Panc1 (cell line): ENCODE measurements around the gene MRPS22. TPM values are rescaled to one million over a fixed set of nuclear protein-coding genes. Genes with fewer than 3 reads are reported as not detected.
A peak's percentile ranks its signal among the peaks of the same experiment; 100 is the strongest.
"Not testable (repeated sequence)": the region's sequence is repeated elsewhere in the genome, so short reads cannot be mapped to it uniquely, and the experiment has no call there.

Experiments used
- ATAC-seq: fragments of 200-7000 bp; cut with Tn5 transposase; 2 replicates; pipeline ENCODE4 v1.9.1; 2020; ENCODE audit warnings: mild to moderate bottlenecking, moderate library complexity
- BruUV-seq: library from RNA; stranded (reverse); fragments of 400-500 nt; replicated peaks from 2 replicates; lab custom pipeline; 2021; lab: Mats Ljungman, UMichigan
- CTCF ChIA-PET: fragments of 300-600 bp; sonication (Branson Sonifier 250); formaldehyde crosslinking; loops from one replicate; lab custom pipeline; 2022; ENCODE audit warnings: antibody characterized with exemption; lab: Charles Lee
- POLR2A ChIA-PET: fragments of 300-600 bp; sonication (Branson Sonifier 250); formaldehyde crosslinking; loops from one replicate; lab custom pipeline; 2022; ENCODE audit warnings: antibody characterized with exemption; lab: Charles Lee
- DNase-seq: peaks from one replicate; pipeline ENCODE4 v3.0.0-alpha.2; 2010; ENCODE audit warnings: low read depth, low spot score
- H3K27ac ChIP-seq: 2 replicates; pipeline ENCODE4 v1.5.1; 2011; ENCODE audit warnings: mild to moderate bottlenecking, low read length, inconsistent platforms
- H3K27me3 ChIP-seq: fragments of 200-500 bp; sonication (Bioruptor generic); 2 replicates; pipeline ENCODE4 v1.6.0; 2014; ENCODE audit warnings: low read length, inconsistent platforms; ENCODE audit not compliant: control insufficient read depth, insufficient read depth
- H3K36me3 ChIP-seq: fragments of 200-500 bp; sonication (Bioruptor generic); 2 replicates; pipeline ENCODE4 v1.5.1; 2014; ENCODE audit warnings: inconsistent platforms, mild to moderate bottlenecking, low read length, moderate library complexity; ENCODE audit not compliant: control insufficient read depth, insufficient read depth
- H3K4me1 ChIP-seq: 2 replicates; pipeline ENCODE4 v1.5.1; 2011; ENCODE audit warnings: inconsistent platforms, mild to moderate bottlenecking, low read length, moderate library complexity; ENCODE audit not compliant: control insufficient read depth, insufficient read depth
- H3K4me3 ChIP-seq, 2 experiments: 2 replicates each; pipeline ENCODE4 v1.5.1; 2011 to 2012; ENCODE audit warnings: low read depth in 2 of 2, low read length in 2 of 2, mild to moderate bottlenecking in 2 of 2, inconsistent platforms in 1 of 2, moderate library complexity in 1 of 2
- H3K9me3 ChIP-seq: fragments of 200-500 bp; sonication (Bioruptor generic); 2 replicates; pipeline ENCODE4 v1.5.1; 2014; ENCODE audit warnings: low read depth, mild to moderate bottlenecking, inconsistent platforms, low read length, moderate library complexity; ENCODE audit not compliant: control insufficient read depth, insufficient read depth
- POLR2AphosphoS5 ChIP-seq: IDR thresholded peaks from 2 replicates; pipeline ENCODE4 v1.6.1; 2012; ENCODE audit warnings: mild to moderate bottlenecking, low read depth, low read length, moderate library complexity
- SIN3A ChIP-seq: IDR thresholded peaks from 2 replicates; pipeline ENCODE4 v1.6.1; 2012; ENCODE audit warnings: low read depth, mild to moderate bottlenecking, low read length, moderate library complexity, borderline replicate concordance; ENCODE audit not compliant: insufficient read depth
- TCF7L2 ChIP-seq: IDR thresholded peaks from 2 replicates; pipeline ENCODE4 v1.6.1; 2011; ENCODE audit warnings: mild to moderate bottlenecking, low read depth, low read length, inconsistent platforms
- in situ Hi-C: cut with HindIII; loops from 2 replicates; pipeline ENCODE4 v1.10.0; 2016; ENCODE audit warnings: low sequenced_read_pairs, low pct_unique_long_range_greater_than_20kb
- intact Hi-C: fragments of 100-400 bp; cut with micrococcal nuclease; formaldehyde crosslinking; loops from one replicate; pipeline ENCODE4 v1.10.0; 2022; ENCODE audit not compliant: unreplicated experiment
- total RNA-seq: library from RNA; stranded (reverse); gene quantifications from one replicate; pipeline ENCODE4 v1.2.1, GENCODE V29; 2021; ENCODE audit not compliant: unreplicated experiment
- TF ChIP-seq, protein P1 (sequence below): fragments of 450-650 bp; IDR thresholded peaks from 2 replicates; pipeline ENCODE4 v1.5.1; 2017; ENCODE audit warnings: mild to moderate bottlenecking
- TF ChIP-seq, protein P2 (sequence below), 2 experiments: IDR thresholded peaks; 2 replicates each; pipeline ENCODE4 v1.6.1; 2011 to 2012; ENCODE audit warnings: low read depth in 2 of 2, control low read depth in 1 of 2, low read length in 1 of 2, mild to moderate bottlenecking in 1 of 2, moderate library complexity in 1 of 2; ENCODE audit not compliant: insufficient read depth in 1 of 2

MRPS22 gene
- total RNA-seq, 1 experiment from 2014 or later: 61.9 TPM

GRCh38 chr3:139329364-139329850 lies 14.4 kb upstream of the MRPS22 start:
- in situ Hi-C loops: no loop called here
- DNase-seq (peak; percentile 45), ATAC-seq (peak; percentile 98)
- no peaks in the 10 kb centered on the region; the same call in 1 of the 2 replicates for H3K27me3 ChIP-seq
- BruUV-seq: no TSS peak
- H3K4me1 ChIP-seq: peaks cover 7% of the 10 kb centered on the region
- peak overlapping the region; percentile 71 for H3K27ac ChIP-seq
- ChIA-PET POLR2A (no interaction called here), CTCF (interaction anchor here (0.7 to 1.2 kb wide), 7 partner anchors 16 to 396 kb away, joined by 3 to 15 read pairs (median 4); no protein-coding TSS in a partner anchor)
- TF ChIP-seq, protein P1, sequence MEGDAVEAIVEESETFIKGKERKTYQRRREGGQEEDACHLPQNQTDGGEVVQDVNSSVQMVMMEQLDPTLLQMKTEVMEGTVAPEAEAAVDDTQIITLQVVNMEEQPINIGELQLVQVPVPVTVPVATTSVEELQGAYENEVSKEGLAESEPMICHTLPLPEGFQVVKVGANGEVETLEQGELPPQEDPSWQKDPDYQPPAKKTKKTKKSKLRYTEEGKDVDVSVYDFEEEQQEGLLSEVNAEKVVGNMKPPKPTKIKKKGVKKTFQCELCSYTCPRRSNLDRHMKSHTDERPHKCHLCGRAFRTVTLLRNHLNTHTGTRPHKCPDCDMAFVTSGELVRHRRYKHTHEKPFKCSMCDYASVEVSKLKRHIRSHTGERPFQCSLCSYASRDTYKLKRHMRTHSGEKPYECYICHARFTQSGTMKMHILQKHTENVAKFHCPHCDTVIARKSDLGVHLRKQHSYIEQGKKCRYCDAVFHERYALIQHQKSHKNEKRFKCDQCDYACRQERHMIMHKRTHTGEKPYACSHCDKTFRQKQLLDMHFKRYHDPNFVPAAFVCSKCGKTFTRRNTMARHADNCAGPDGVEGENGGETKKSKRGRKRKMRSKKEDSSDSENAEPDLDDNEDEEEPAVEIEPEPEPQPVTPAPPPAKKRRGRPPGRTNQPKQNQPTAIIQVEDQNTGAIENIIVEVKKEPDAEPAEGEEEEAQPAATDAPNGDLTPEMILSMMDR: peak; percentile 100
- no peak; the same call in 1 of the 2 replicates for TF ChIP-seq POLR2AphosphoS5
- TF ChIP-seq TCF7L2: no peak
- TF ChIP-seq SIN3A: no peak
- TF ChIP-seq, protein P2, sequence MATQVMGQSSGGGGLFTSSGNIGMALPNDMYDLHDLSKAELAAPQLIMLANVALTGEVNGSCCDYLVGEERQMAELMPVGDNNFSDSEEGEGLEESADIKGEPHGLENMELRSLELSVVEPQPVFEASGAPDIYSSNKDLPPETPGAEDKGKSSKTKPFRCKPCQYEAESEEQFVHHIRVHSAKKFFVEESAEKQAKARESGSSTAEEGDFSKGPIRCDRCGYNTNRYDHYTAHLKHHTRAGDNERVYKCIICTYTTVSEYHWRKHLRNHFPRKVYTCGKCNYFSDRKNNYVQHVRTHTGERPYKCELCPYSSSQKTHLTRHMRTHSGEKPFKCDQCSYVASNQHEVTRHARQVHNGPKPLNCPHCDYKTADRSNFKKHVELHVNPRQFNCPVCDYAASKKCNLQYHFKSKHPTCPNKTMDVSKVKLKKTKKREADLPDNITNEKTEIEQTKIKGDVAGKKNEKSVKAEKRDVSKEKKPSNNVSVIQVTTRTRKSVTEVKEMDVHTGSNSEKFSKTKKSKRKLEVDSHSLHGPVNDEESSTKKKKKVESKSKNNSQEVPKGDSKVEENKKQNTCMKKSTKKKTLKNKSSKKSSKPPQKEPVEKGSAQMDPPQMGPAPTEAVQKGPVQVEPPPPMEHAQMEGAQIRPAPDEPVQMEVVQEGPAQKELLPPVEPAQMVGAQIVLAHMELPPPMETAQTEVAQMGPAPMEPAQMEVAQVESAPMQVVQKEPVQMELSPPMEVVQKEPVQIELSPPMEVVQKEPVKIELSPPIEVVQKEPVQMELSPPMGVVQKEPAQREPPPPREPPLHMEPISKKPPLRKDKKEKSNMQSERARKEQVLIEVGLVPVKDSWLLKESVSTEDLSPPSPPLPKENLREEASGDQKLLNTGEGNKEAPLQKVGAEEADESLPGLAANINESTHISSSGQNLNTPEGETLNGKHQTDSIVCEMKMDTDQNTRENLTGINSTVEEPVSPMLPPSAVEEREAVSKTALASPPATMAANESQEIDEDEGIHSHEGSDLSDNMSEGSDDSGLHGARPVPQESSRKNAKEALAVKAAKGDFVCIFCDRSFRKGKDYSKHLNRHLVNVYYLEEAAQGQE (IDR thresholded peaks at IDR 0.05; ENCODE audit: insufficient read depth in 1 of 2, low read depth in 2 of 2, low read length in 1 of 2): peak; percentile 78 to 84
- no peaks in the 10 kb centered on the region for H3K36me3 ChIP-seq
- intact Hi-C loops: loop anchor here (1.0 to 2.0 kb wide), 2 partner anchors 217 to 388 kb away; no protein-coding TSS in a partner anchor
- H3K9me3 ChIP-seq: no peaks in the 10 kb centered on the region
- peak overlapping the region in 1 of 2 experiments; percentile 40; a peak in 2 of 4 replicates for H3K4me3 ChIP-seq

DNA sequence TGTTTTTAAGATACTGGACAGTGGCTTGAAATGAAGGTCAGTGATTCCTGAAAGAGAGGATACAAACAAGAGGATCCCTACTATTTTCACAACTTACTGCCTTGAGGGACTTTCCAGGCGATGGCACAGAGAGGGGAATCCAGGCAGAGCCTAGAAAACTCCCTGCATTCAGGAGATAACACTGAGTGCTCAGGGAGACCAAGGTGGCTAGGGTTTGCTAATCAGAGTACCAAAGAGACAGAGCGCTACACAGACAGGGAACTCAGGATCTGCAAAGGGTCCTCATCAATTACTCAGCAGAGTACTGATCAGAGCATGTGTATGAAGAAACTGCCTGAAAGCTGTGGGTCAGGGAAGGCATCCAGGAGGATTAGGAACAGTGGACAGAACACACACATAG lies 11.7 kb upstream of the MRPS22 start:
- BruUV-seq: no TSS peak
- POLR2A ChIA-PET: no interaction called here
- ATAC-seq (no peak), DNase-seq (no peak)
- Histone ChIP-seq H3K27ac (no peak overlapping the region), H3K4me1 (peaks cover 5% of the 10 kb centered on the region), H3K4me3 (no peak overlapping the region), H3K9me3 (no peaks in the 10 kb centered on the region), H3K27me3 (no peaks in the 10 kb centered on the region; the same call in 1 of the 2 replicates), H3K36me3 (no peaks in the 10 kb centered on the region)
- intact Hi-C loops: no loop called here
- in situ Hi-C loops: no loop called here
- CTCF ChIA-PET: no interaction called here
- TF ChIP-seq POLR2AphosphoS5 (no peak), SIN3A (no peak), TCF7L2 (no peak)
- TF ChIP-seq, protein P2 (IDR thresholded peaks at IDR 0.05; ENCODE audit: insufficient read depth in 1 of 2, low read depth in 2 of 2, low read length in 1 of 2): no peak
- TF ChIP-seq, protein P1: no peak

- H3K4me3 ChIP-seq, H3K36me3 ChIP-seq, CTCF ChIA-PET, in situ Hi-C loops, H3K27me3 ChIP-seq, H3K4me1 ChIP-seq, BruUV-seq, H3K9me3 ChIP-seq, ATAC-seq, H3K27ac ChIP-seq, intact Hi-C loops, DNase-seq, POLR2A ChIA-PET: not testable (repeated sequence)
These were observed 9.1 kb upstream of the MRPS22 start for GRCh38 chr3:139334675-139335074.
